Peyer's patch (tissue), 4 donors: ENCODE results near the gene DSN1. TPM values are rescaled to one million over a fixed set of nuclear protein-coding genes. Genes with fewer than 3 reads are reported as not detected.
A peak's percentile ranks its signal among the peaks of the same experiment; 100 is the strongest.

Experiments
- DNase-seq, 3 donors: peaks; one replicate each; pipeline ENCODE4 v3.0.0-alpha.2; 2017 to 2019
- H3K27ac ChIP-seq, 4 donors: fragments of 200-600 bp; sonication (generic); one replicate each; pipeline ENCODE4 v1.5.1; 2016 to 2019
- H3K27me3 ChIP-seq, 2 donors: fragments of 200-600 bp; sonication (generic); one replicate each; pipeline ENCODE4 v1.5.1; 2019
- H3K36me3 ChIP-seq, 3 donors: fragments of 200-600 bp; sonication (generic); one replicate each; pipeline ENCODE4 v1.5.1; 2016 to 2019
- H3K4me1 ChIP-seq, 4 donors: fragments of 200-600 bp; sonication (generic); one replicate each; pipeline ENCODE4 v1.5.1; 2016 to 2019
- H3K4me3 ChIP-seq, 4 donors: fragments of 200-600 bp; sonication (generic); 1 replicate in 3 of 4; 2 replicates in 1 of 4; pipeline ENCODE4 v1.5.1; 2016 to 2019; ENCODE audit warnings: mild to moderate bottlenecking in 1 of 4
- H3K9me3 ChIP-seq, 4 donors: fragments of 200-600 bp; sonication (generic); one replicate each; pipeline ENCODE4 v1.5.1; 2016 to 2019; ENCODE audit warnings: mild to moderate bottlenecking in 1 of 4
- CTCF ChIP-seq, 6 experiments: fragments of 450-650 bp in 4 of 6; fragments of 200-600 bp in 2 of 6; sonication (generic) in 1 of 6; IDR thresholded peaks; one replicate each; pipeline ENCODE4 v1.5.1; 2017 to 2019; ENCODE audit warnings: antibody characterized with exemption in 6 of 6, mild to moderate bottlenecking in 3 of 6, moderate library complexity in 1 of 6
- POLR2A ChIP-seq, 2 donors: fragments of 450-650 bp; IDR thresholded peaks; one replicate each; pipeline ENCODE4 v1.5.1; 2017; ENCODE audit warnings: antibody characterized with exemption in 2 of 2, mild to moderate bottlenecking in 2 of 2, moderate library complexity in 2 of 2
- total RNA-seq, 4 donors: library from RNA; depleted of rRNA; stranded (reverse); fragments of >200 nt; gene quantifications; one replicate each; pipeline ENCODE4 v1.1.0, GENCODE V29; 2016

Gene DSN1
- total RNA-seq, 4 donors from 2014 or later: 7.5 to 26.4 (median 13.3) TPM

GRCh38 chr20:36777576-36777975, 4.0 kb upstream of the DSN1 start:
- TF ChIP-seq POLR2A (IDR thresholded peaks at IDR 0.05) (no peak), CTCF (IDR thresholded peaks at IDR 0.05) (no peak)
- Histone ChIP-seq H3K4me1 (peaks cover 0 to 7% (median 0%) of the 10 kb centered on the region in 4 donors), H3K9me3 (no peaks in the 10 kb centered on the region), H3K27ac (no peak overlapping the region), H3K36me3 (no peaks in the 10 kb centered on the region), H3K27me3 (no peaks in the 10 kb centered on the region), H3K4me3 (no peak overlapping the region)
- no peak for DNase-seq

- no peaks in the 10 kb centered on the region for H3K36me3 ChIP-seq
- no peaks in the 10 kb centered on the region for H3K9me3 ChIP-seq
- TF ChIP-seq POLR2A (IDR thresholded peaks at IDR 0.05): no peak
- no peak overlapping the region for H3K4me3 ChIP-seq
- H3K4me1 ChIP-seq: peaks cover 0 to 10% (median 0%) of the 10 kb centered on the region in 4 donors
- no peaks in the 10 kb centered on the region for H3K27me3 ChIP-seq
- DNase-seq: no peak
- H3K27ac ChIP-seq: no peak overlapping the region
Measured at GRCh38 chr20:36777167-36777566, 3.6 kb upstream of the DSN1 start.

DNA sequence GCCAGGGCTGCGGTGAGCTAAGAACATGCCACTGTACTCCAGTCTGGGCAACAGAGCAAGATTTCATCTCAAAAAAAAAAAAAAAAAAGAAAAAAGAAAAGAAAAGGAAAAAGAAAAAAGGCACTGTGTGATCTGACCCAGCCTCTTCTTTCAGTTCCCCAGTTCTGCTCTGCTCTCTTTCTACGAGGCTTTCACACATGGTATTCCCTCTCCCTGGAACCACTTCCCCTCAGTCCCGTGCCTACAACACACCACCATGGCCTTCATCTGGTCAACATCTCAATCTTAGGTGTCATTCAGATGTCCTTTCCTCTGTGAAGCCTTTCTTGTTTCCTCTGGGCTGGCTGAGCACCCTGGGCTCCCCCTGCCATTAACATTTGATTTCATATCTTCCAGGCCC, 2.3 kb upstream of the DSN1 start:
- no peak for DNase-seq
- TF ChIP-seq CTCF (IDR thresholded peaks at IDR 0.05) (no peak), POLR2A (IDR thresholded peaks at IDR 0.05) (no peak)
- H3K27me3 ChIP-seq: no peaks in the 10 kb centered on the region
- no peaks in the 10 kb centered on the region for H3K36me3 ChIP-seq
- H3K27ac ChIP-seq: no peak overlapping the region
- no peaks in the 10 kb centered on the region for H3K9me3 ChIP-seq
- no peak overlapping the region for H3K4me3 ChIP-seq
- H3K4me1 ChIP-seq: peaks cover 0 to 10% (median 0%) of the 10 kb centered on the region in 4 donors

DNA sequence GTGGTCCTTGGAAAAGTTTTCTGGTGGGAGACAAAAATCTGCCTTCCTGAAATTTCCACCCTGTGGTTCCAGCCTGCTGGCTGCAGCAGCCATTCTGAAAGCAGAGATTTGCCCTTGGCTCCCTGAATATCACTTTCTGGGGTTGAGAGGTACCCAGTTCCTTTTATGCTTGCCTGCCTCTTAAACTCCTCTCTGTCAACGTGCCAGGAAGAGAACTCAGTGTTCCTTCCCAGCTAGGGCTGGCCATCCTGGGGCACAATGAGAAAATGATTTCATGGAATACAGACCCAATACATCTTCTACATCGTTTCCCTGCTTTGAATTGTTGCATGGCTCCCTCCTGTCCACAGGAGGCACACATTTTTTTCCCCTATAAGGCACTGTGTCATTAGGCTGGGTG, 1.6 kb upstream of the DSN1 start:
- Histone ChIP-seq H3K4me3 (no peak overlapping the region), H3K27me3 (no peaks in the 10 kb centered on the region), H3K36me3 (no peaks in the 10 kb centered on the region), H3K27ac (peak overlapping the region in 1 of 4 donors; percentile 93), H3K4me1 (peaks cover 0 to 10% (median 0%) of the 10 kb centered on the region in 4 donors), H3K9me3 (no peaks in the 10 kb centered on the region)
- no peak for TF ChIP-seq POLR2A (IDR thresholded peaks at IDR 0.05)
- no peak for TF ChIP-seq CTCF (IDR thresholded peaks at IDR 0.05)
- no peak for DNase-seq

DNA sequence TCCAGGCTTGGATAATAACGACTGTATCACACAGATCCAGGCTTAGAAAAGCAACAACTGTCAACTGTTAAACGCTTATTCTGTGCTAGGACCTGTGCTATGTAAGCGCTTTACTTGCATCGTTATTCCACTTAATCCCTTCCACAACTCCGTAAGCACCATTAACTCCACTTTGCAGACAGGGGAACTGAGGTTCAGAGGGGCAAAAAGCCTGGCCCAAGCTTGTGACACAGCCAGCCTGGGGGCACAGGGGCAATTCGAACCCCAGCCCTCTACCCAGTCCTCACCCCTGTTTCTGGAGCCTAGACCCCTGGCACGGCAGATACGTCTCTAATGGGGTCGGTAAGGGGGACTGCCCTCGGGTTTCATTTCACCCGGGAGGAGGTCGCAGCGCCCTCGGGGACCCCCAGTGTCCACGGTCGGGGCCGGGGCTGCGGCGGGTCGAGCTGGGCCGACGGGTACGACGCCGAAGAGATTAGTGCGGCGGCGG, 411 bp downstream of the DSN1 start:
- TF ChIP-seq POLR2A (IDR thresholded peaks at IDR 0.05) (no peak), CTCF (IDR thresholded peaks at IDR 0.05) (peak in 1 of 6 experiments; percentile 3)
- DNase-seq: no peak
- Histone ChIP-seq H3K27me3 (no peaks in the 10 kb centered on the region), H3K9me3 (no peaks in the 10 kb centered on the region), H3K4me1 (peaks cover 0 to 10% (median 0%) of the 10 kb centered on the region in 4 donors), H3K4me3 (peak overlapping the region; percentile 52 to 85 (median 68)), H3K36me3 (no peaks in the 10 kb centered on the region), H3K27ac (peak overlapping the region; percentile 88 to 95 (median 92))

- no peaks in the 10 kb centered on the region for H3K9me3 ChIP-seq
- H3K4me3 ChIP-seq: no peak overlapping the region
- TF ChIP-seq CTCF (IDR thresholded peaks at IDR 0.05) (no peak), POLR2A (IDR thresholded peaks at IDR 0.05) (no peak)
- no peaks in the 10 kb centered on the region for H3K27me3 ChIP-seq
- H3K36me3 ChIP-seq: peaks cover 0 to 4% (median 0%) of the 10 kb centered on the region in 3 donors
- H3K4me1 ChIP-seq: peaks cover 0 to 10% (median 0%) of the 10 kb centered on the region in 4 donors
- H3K27ac ChIP-seq: no peak overlapping the region
- peak in 1 of 3 donors; percentile 45 for DNase-seq
Measured at GRCh38 chr20:36770680-36771079, 2.9 kb downstream of the DSN1 start.
